Uterus (tissue), 4 donors: Measurements from ENCODE around the gene FMO4. TPM values are rescaled to one million over a fixed set of nuclear protein-coding genes. Genes with fewer than 3 reads are reported as not detected.
"Not testable (repeated sequence)": the region's sequence is repeated elsewhere in the genome, so short reads cannot be mapped to it uniquely, and the experiment has no call there.

Source experiments
- DNase-seq, 2 donors: peaks; one replicate each; pipeline ENCODE4 v3.0.0-alpha.2; 2019 to 2020
- H3K27ac ChIP-seq, 2 donors: fragments of 200-600 bp; sonication (generic); 1 replicate in 1 of 2; 2 replicates in 1 of 2; pipeline ENCODE4 v1.5.1; 2016 to 2018
- H3K27me3 ChIP-seq, 2 donors: fragments of 200-600 bp; sonication (generic); one replicate each; pipeline ENCODE4 v1.5.1; 2018 to 2019; ENCODE audit warnings: control low read depth in 1 of 2
- H3K36me3 ChIP-seq, 2 donors: fragments of 200-600 bp; sonication (generic); one replicate each; pipeline ENCODE4 v1.5.1; 2019; ENCODE audit warnings: control low read depth in 1 of 2
- H3K4me1 ChIP-seq, 2 donors: fragments of 200-600 bp; sonication (generic); one replicate each; pipeline ENCODE4 v1.5.1; 2018 to 2019; ENCODE audit warnings: control low read depth in 1 of 2
- H3K4me3 ChIP-seq, 2 donors: fragments of 200-600 bp; sonication (generic); 1 replicate in 1 of 2; 2 replicates in 1 of 2; pipeline ENCODE4 v1.5.1; 2018 to 2019; ENCODE audit warnings: mild to moderate bottlenecking in 1 of 2
- H3K9me3 ChIP-seq, 2 donors: fragments of 200-600 bp; sonication (generic); one replicate each; pipeline ENCODE4 v1.5.1; 2019; ENCODE audit warnings: control low read depth in 1 of 2
- POLR2A ChIP-seq, 2 donors: fragments of 450-650 bp; IDR thresholded peaks; one replicate each; pipeline ENCODE4 v1.6.1; 2016; ENCODE audit warnings: antibody characterized with exemption in 2 of 2, mild to moderate bottlenecking in 1 of 2, moderate library complexity in 1 of 2
- intact Hi-C: fragments of 100-400 bp; cut with DNase I; formaldehyde crosslinking; loops from one replicate; pipeline ENCODE4 v1.15.1; 2023; ENCODE audit warnings: low total_unique reads
- total RNA-seq, 4 donors: library from RNA; depleted of rRNA in 3 of 4; stranded (reverse); fragments of >200 nt in 3 of 4; gene quantifications; one replicate each; pipeline versions ENCODE4 v1.1.0 to v1.2.4, GENCODE V29; 2014 to 2023
- TF ChIP-seq, protein P1 (sequence below), 4 experiments: fragments of 200-600 bp in 2 of 4; fragments of 450-650 bp in 2 of 4; sonication (generic) in 2 of 4; IDR thresholded peaks; one replicate each; pipeline ENCODE4 v1.5.1; 2016 to 2019; ENCODE audit warnings: antibody characterized with exemption in 4 of 4, mild to moderate bottlenecking in 2 of 4, moderate library complexity in 1 of 4
- donor health status: DM: yes; HTN: yes; CAD: no.

The FMO4 gene
- total RNA-seq, 4 donors from 2014 or later: 1.8 to 10.7 (median 4.0) TPM; not detected in 1

- H3K36me3 ChIP-seq: no peaks in the 10 kb centered on the region
- no peak for TF ChIP-seq POLR2A (IDR thresholded peaks at IDR 0.05)
- TF ChIP-seq, protein P1, sequence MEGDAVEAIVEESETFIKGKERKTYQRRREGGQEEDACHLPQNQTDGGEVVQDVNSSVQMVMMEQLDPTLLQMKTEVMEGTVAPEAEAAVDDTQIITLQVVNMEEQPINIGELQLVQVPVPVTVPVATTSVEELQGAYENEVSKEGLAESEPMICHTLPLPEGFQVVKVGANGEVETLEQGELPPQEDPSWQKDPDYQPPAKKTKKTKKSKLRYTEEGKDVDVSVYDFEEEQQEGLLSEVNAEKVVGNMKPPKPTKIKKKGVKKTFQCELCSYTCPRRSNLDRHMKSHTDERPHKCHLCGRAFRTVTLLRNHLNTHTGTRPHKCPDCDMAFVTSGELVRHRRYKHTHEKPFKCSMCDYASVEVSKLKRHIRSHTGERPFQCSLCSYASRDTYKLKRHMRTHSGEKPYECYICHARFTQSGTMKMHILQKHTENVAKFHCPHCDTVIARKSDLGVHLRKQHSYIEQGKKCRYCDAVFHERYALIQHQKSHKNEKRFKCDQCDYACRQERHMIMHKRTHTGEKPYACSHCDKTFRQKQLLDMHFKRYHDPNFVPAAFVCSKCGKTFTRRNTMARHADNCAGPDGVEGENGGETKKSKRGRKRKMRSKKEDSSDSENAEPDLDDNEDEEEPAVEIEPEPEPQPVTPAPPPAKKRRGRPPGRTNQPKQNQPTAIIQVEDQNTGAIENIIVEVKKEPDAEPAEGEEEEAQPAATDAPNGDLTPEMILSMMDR (IDR thresholded peaks at IDR 0.05): no peak
Observed at GRCh38 chr1:171329251-171329650, 15.3 kb downstream of the FMO4 start.

GRCh38 chr1:171334024-171334640 lies 20.1 kb downstream of the FMO4 start:
- no peaks in the 10 kb centered on the region for H3K9me3 ChIP-seq
- H3K36me3 ChIP-seq: no peaks in the 10 kb centered on the region
- no peak overlapping the region for H3K4me3 ChIP-seq
- H3K4me1 ChIP-seq: no peaks in the 10 kb centered on the region
- TF ChIP-seq, protein P1 (IDR thresholded peaks at IDR 0.05): no peak
- TF ChIP-seq POLR2A (IDR thresholded peaks at IDR 0.05): no peak
- H3K27ac ChIP-seq: no peak overlapping the region
- DNase-seq: no peak
- H3K27me3 ChIP-seq: no peaks in the 10 kb centered on the region
- intact Hi-C loops: no loop called here

More at GRCh38 chr1:171329251-171329650, 15.3 kb downstream of the FMO4 start:
- Histone ChIP-seq H3K4me3 (no peak overlapping the region), H3K27ac (no peak overlapping the region), H3K27me3 (no peaks in the 10 kb centered on the region), H3K4me1 (no peaks in the 10 kb centered on the region), H3K9me3 (no peaks in the 10 kb centered on the region)
- intact Hi-C loops: no loop called here
- DNase-seq: no peak

GRCh38 chr1:171335964-171336363 lies 22.0 kb downstream of the FMO4 start:
- intact Hi-C loops: no loop called here
- TF ChIP-seq POLR2A (IDR thresholded peaks at IDR 0.05): no peak
- TF ChIP-seq, protein P1 (IDR thresholded peaks at IDR 0.05): no peak
- Histone ChIP-seq H3K4me1 (no peaks in the 10 kb centered on the region), H3K27ac (no peak overlapping the region), H3K9me3 (no peaks in the 10 kb centered on the region), H3K4me3 (no peak overlapping the region), H3K27me3 (no peaks in the 10 kb centered on the region), H3K36me3 (no peaks in the 10 kb centered on the region)
- DNase-seq: no peak

GRCh38 chr1:171339345-171339744 lies 25.4 kb downstream of the FMO4 start:
- H3K4me1 ChIP-seq, H3K36me3 ChIP-seq, H3K9me3 ChIP-seq, DNase-seq, H3K27ac ChIP-seq, H3K27me3 ChIP-seq, intact Hi-C loops, H3K4me3 ChIP-seq: not testable (repeated sequence)

DNA sequence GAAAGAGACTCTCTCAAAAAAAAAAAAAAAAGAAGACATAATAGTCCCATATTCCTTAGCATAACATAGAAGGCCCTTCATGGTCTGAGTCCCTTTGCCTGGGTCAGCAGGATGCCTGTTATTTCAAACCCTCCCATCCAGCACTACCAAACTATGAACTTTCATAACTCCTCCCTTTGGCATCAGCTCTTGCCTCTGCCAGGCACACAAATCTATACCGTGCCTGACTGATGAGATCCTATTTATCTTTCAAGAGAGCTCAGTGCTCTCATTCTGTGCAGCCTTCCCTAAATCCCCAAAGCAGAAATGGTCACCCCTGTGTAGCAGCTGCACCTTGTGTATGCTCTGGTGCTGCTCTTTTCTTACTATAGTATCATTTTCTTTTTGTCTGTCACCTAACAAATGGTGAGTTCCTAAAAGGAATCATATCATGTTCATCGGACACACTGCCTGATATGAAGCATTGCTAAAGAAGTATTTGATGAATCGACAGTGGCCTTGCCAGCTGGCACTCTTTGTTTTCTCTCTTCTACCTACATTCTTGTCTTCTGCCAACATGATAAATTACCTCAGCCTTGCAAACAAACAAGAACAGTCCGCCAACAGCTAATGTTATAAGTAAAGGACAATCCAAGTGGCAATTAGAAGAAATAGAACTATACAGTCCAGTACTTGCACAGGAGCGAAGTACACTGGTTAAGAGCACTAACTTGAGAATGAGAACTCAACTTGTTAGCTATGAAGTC lies 29.9 kb downstream of the FMO4 start:
- DNase-seq: no peak
- no peaks in the 10 kb centered on the region for H3K4me1 ChIP-seq
- no peaks in the 10 kb centered on the region for H3K36me3 ChIP-seq
- H3K9me3 ChIP-seq: no peaks in the 10 kb centered on the region
- no peak for TF ChIP-seq POLR2A (IDR thresholded peaks at IDR 0.05)
- TF ChIP-seq, protein P1 (IDR thresholded peaks at IDR 0.05): no peak
- intact Hi-C loops: no loop called here
- H3K4me3 ChIP-seq: no peak overlapping the region
- no peaks in the 10 kb centered on the region for H3K27me3 ChIP-seq
- no peak overlapping the region for H3K27ac ChIP-seq
